K562 (cell line): ENCODE measurements around the gene PRH1. TPM values are rescaled to one million over a fixed set of nuclear protein-coding genes. Genes with fewer than 3 reads are reported as not detected.

Source experiments
- ATAC-seq: fragments of 200-7000 bp; cut with Tn5 transposase; 3 replicates; pipeline ENCODE4 v1.9.1; 2020; ENCODE audit warnings: moderate library complexity
- BruUV-seq: library from RNA; stranded (reverse); fragments of 400-500 nt; replicated peaks from 2 replicates; lab custom pipeline; 2021; lab: Mats Ljungman, UMichigan
- CTCF ChIA-PET: fragments of 300-600 bp; formaldehyde crosslinking; extraction: SDS; loops from one replicate; lab custom pipeline; 2021; ENCODE audit warnings: low intra/inter-chr PET ratio; lab: Yijun Ruan, JAX
- POLR2A ChIA-PET: fragments of 300-600, 350-650 bp; sonication (Branson Sonifier 250); formaldehyde crosslinking; extraction: SDS; loops from one replicate; lab custom pipeline; 2021; ENCODE audit warnings: antibody characterized with exemption, inconsistent platforms; lab: Yijun Ruan, JAX
- DNase-seq, 4 experiments: peaks; one replicate each; pipeline versions ENCODE4 v3.0.0 to v3.0.0-alpha.2; 2011 to 2018; ENCODE audit warnings: low spot score in 3 of 4, mixed read lengths in 3 of 4; ENCODE audit errors: extremely low read depth in 1 of 4
- FAIRE-seq: peaks from 2 replicates; lab custom pipeline; 2011; peaks lifted over from hg19 to GRCh38; lab: Jason Lieb, UNC
- H2AFZ ChIP-seq: 2 replicates; pipeline ENCODE4 v1.6.0; 2011; ENCODE audit warnings: low read depth, low read length, control low read depth, inconsistent platforms
- H3K27ac ChIP-seq: fragments of 200-600 bp; 3 replicates; pipeline ENCODE4 v1.8.0; 2011; ENCODE audit warnings: low read depth, mild to moderate bottlenecking, control low read depth, inconsistent platforms, low read length, moderate library complexity, mixed read lengths; ENCODE audit errors: extremely low read depth
- H3K27me3 ChIP-seq, 2 experiments: fragments of 300-600 bp in 1 of 2; 2 replicates in 1 of 2; 3 replicates in 1 of 2; pipeline versions ENCODE4 v1.6.0 to v1.8.0; 2011; ENCODE audit warnings: inconsistent platforms in 2 of 2, low read length in 2 of 2, mild to moderate bottlenecking in 1 of 2, mixed read lengths in 1 of 2, moderate library complexity in 1 of 2; ENCODE audit not compliant: control insufficient read depth in 2 of 2, insufficient read depth in 2 of 2
- H3K36me3 ChIP-seq: fragments of 300-600 bp; 3 replicates; pipeline ENCODE4 v1.8.0; 2011; ENCODE audit warnings: mild to moderate bottlenecking, low read length, inconsistent platforms; ENCODE audit not compliant: control insufficient read depth, insufficient read depth
- H3K4me1 ChIP-seq, 2 experiments: fragments of 200-600 bp in 1 of 2; replicated peaks in 1 of 2; 2 replicates in 1 of 2; 3 replicates in 1 of 2; pipeline versions ENCODE4 v1.5.1 to v1.8.0; 2011; ENCODE audit warnings: inconsistent platforms in 2 of 2, low read length in 2 of 2, mild to moderate bottlenecking in 1 of 2, mixed read lengths in 1 of 2, moderate library complexity in 1 of 2; ENCODE audit not compliant: control insufficient read depth in 2 of 2, insufficient read depth in 2 of 2
- H3K4me2 ChIP-seq: 2 replicates; pipeline ENCODE4 v1.6.1; 2011; ENCODE audit warnings: low read length, control low read depth, inconsistent platforms, mixed read lengths; ENCODE audit not compliant: insufficient read depth
- H3K4me3 ChIP-seq: fragments of 200-600 bp; sonication (generic), shearing (Covaris generic); 2 replicates; pipeline ENCODE4 v1.5.1; 2016; ENCODE audit warnings: control low read depth, inconsistent platforms
- H3K79me2 ChIP-seq: fragments of 200-600 bp; 3 replicates; pipeline ENCODE4 v1.8.0; 2011; ENCODE audit warnings: low read length, inconsistent platforms; ENCODE audit not compliant: control insufficient read depth, insufficient read depth
- H3K9ac ChIP-seq, 2 experiments: 2 replicates each; pipeline versions ENCODE4 v1.6.0 to v1.6.1; 2011; ENCODE audit warnings: low read depth in 2 of 2, low read length in 2 of 2, control low read depth in 1 of 2, inconsistent platforms in 1 of 2, mild to moderate bottlenecking in 1 of 2, mixed read lengths in 1 of 2; ENCODE audit not compliant: insufficient read depth in 1 of 2
- H3K9me1 ChIP-seq: one replicate; pipeline ENCODE4 v1.6.0; 2011; ENCODE audit warnings: inconsistent platforms, mild to moderate bottlenecking, low read length, moderate library complexity; ENCODE audit not compliant: control insufficient read depth, insufficient read depth
- H3K9me3 ChIP-seq: replicated peaks from 2 replicates; pipeline ENCODE4 v1.5.1; 2011; ENCODE audit warnings: low read depth, low read length, inconsistent platforms; ENCODE audit not compliant: control insufficient read depth, insufficient read depth
- H4K20me1 ChIP-seq: replicated peaks from 2 replicates; pipeline ENCODE4 v1.6.1; 2011; ENCODE audit warnings: low read length, inconsistent platforms, mixed read lengths; ENCODE audit not compliant: control insufficient read depth, insufficient read depth
- ADNP ChIP-seq: fragments of 200-800 bp; sonication (Bioruptor generic); IDR thresholded peaks from 2 replicates; pipeline ENCODE4 v1.6.1; 2016; ENCODE audit warnings: missing genetic modification characterization, missing compliant biosample characterization
- AFF1 ChIP-seq, 2 experiments: fragments of 450-650 bp; IDR thresholded peaks; 2 replicates each; pipeline ENCODE4 v1.6.1; 2018; ENCODE audit warnings: mild to moderate bottlenecking in 2 of 2, low read depth in 1 of 2; ENCODE audit not compliant: partially characterized antibody in 2 of 2
- FOXJ2 ChIP-seq: fragments of 200-800 bp; sonication (Bioruptor generic); IDR thresholded peaks from 2 replicates; pipeline ENCODE4 v1.6.1; 2016; ENCODE audit warnings: missing genetic modification characterization, missing compliant biosample characterization
- KDM4B ChIP-seq, 2 experiments: fragments of 450-650 bp in 1 of 2; sonication (generic) in 1 of 2; IDR thresholded peaks; 2 replicates each; pipeline ENCODE4 v1.6.1; 2016 to 2017; ENCODE audit warnings: borderline replicate concordance in 2 of 2, antibody characterized with exemption in 1 of 2, low read depth in 1 of 2, mild to moderate bottlenecking in 1 of 2
- LARP7 ChIP-seq: fragments of 450-650 bp; IDR thresholded peaks from 2 replicates; pipeline ENCODE4 v1.6.1; 2016
- MCM5 ChIP-seq: fragments of 450-650 bp; IDR thresholded peaks from 2 replicates; pipeline ENCODE4 v1.6.1; 2016; ENCODE audit warnings: low read depth
- NR4A1 ChIP-seq, 2 experiments: fragments of 250-450 bp in 1 of 2; fragments of 450-650 bp in 1 of 2; sonication (Bioruptor Pico) in 1 of 2; IDR thresholded peaks; 2 replicates each; pipeline versions ENCODE4 v1.4.0 to v1.6.1; 2016 to 2020; ENCODE audit warnings: mild to moderate bottlenecking in 2 of 2, missing compliant biosample characterization in 1 of 2, missing genetic modification characterization in 1 of 2, moderate library complexity in 1 of 2
- POLR2A ChIP-seq: fragments of 450-650 bp; conservative IDR thresholded peaks from 2 replicates; pipeline ENCODE4 v1.6.1; 2016
- RBBP5 ChIP-seq: fragments of 200-600 bp; sonication (generic); IDR thresholded peaks from 2 replicates; pipeline ENCODE4 v1.6.1; 2012; ENCODE audit warnings: borderline replicate concordance, mild to moderate bottlenecking, low read length, control low read depth, inconsistent platforms; ENCODE audit not compliant: insufficient read depth, poor library complexity, severe bottlenecking
- SMAD2 ChIP-seq: fragments of 150-350 bp; IDR thresholded peaks from 2 replicates; pipeline ENCODE4 v1.6.1; 2014; ENCODE audit warnings: low read depth, mild to moderate bottlenecking, low read length
- TRIM24 ChIP-seq, 2 experiments: fragments of 450-650 bp; IDR thresholded peaks; 2 replicates each; pipeline ENCODE4 v1.6.1; 2016
- XRCC4 ChIP-seq: IDR thresholded peaks from one replicate; pipeline ENCODE4 v1.6.1; 2011; ENCODE audit not compliant: insufficient read depth, insufficient read length; ENCODE audit errors: extremely low read depth
- ZEB2 ChIP-seq: fragments of 450-650 bp; IDR thresholded peaks from 2 replicates; pipeline ENCODE4 v1.6.1; 2016
- ZFPM2 ChIP-seq: fragments of 250-450 bp; sonication (Bioruptor Pico); IDR thresholded peaks from 2 replicates; pipeline ENCODE4 v1.5.1; 2022; ENCODE audit warnings: mild to moderate bottlenecking
- ZNF12 ChIP-seq: sonication (generic); formaldehyde crosslinking; IDR thresholded peaks from 2 replicates; pipeline ENCODE4 v1.4.0; 2020; ENCODE audit warnings: mild to moderate bottlenecking, missing genetic modification reagents
- ZNF445 ChIP-seq: fragments of 250-450 bp; sonication (Bioruptor Pico); IDR thresholded peaks from 2 replicates; pipeline ENCODE4 v1.4.0; 2020; ENCODE audit warnings: low read depth, mild to moderate bottlenecking, moderate library complexity
- ZNF583 ChIP-seq: fragments of 250-450 bp; sonication (Bioruptor Pico); IDR thresholded peaks from 2 replicates; pipeline ENCODE4 v1.4.0; 2020
- ZNF764 ChIP-seq: fragments of 250-450 bp; sonication (Bioruptor Pico); IDR thresholded peaks from 2 replicates; pipeline ENCODE4 v1.4.0; 2020; ENCODE audit warnings: low read depth, mild to moderate bottlenecking, moderate library complexity
- WGBS: fragments of 100-300 bp; shearing (Covaris generic); methylation state at CpG from one replicate; pipeline ENCODE4 v1.1.6; 2016; ENCODE audit warnings: low coverage, mixed read lengths; ENCODE audit not compliant: insufficient coverage; ENCODE audit errors: missing lambda C conversion rate; 5-methylcytosine and 5-hydroxymethylcytosine counted together
- in situ Hi-C: fragments of 300-500 bp; cut with MboI; formaldehyde crosslinking; loops from 4 replicates; pipeline ENCODE4 v1.15.0; 2018; ENCODE audit warnings: inconsistent platforms, mixed read lengths
- intact Hi-C: fragments of 100-400 bp; cut with micrococcal nuclease; formaldehyde crosslinking; loops from 2 replicates; pipeline ENCODE4 v1.14.2; 2022
- polyA plus RNA-seq, 8 experiments: library from polyadenylated mRNA; depleted of rRNA in 4 of 8; stranded (reverse) in 5 of 8; unstranded in 3 of 8; fragments of >200 nt; fragmentation: Nextera tagmentation in 2 of 8; fragmentation: Illumina TruSeq in 1 of 8; extraction: Ambion mirVana in 2 of 8; extraction: Trizol in 1 of 8; gene quantifications; 2 replicates each; pipeline versions ENCODE4 v1.2.1 to v1.2.3, GENCODE V29; 2011 to 2014; ENCODE audit warnings: inconsistent platforms in 1 of 8, missing spikeins in 1 of 8
- total RNA-seq, 7 experiments: library from RNA; depleted of rRNA in 6 of 7; stranded (reverse); fragments of >200 nt in 6 of 7; fragmentation: Illumina TruSeq in 2 of 7; extraction: Trizol in 2 of 7; gene quantifications; 2 replicates each; pipeline versions ENCODE4 v1.2.1 to v1.2.3, GENCODE V29; 2011 to 2021; ENCODE audit warnings: low replicate concordance in 1 of 7

The PRH1 gene
- total and polyA plus RNA-seq, 9 of the 15 experiments (the other 6 are each of a cell fraction or from before 2014, with no cell fraction given): 1.2 to 14.2 (median 6.0) TPM

DNA sequence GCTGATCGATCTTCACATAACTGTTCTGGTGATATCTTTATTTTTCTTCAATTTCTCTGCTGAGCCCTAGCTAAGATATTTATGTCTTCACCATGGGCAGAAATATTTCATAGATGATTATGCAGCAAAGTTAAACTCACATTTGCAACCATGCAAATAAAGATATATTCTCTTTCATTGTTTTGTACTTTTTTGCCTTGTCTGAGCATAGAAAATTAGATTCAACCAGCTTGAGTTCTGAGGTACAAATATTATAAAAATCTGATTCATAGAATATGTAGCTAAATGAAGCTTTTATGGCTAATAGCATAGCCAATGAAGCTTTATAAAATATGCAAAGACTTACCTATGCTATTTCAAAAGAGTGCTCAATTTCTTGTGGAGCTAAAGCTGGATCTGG is 25.4 kb upstream of the PRH1 start, which contains the start of gene TAS2R13:
TAS2R13 (minus strand) TSS at position 101 of the 400 bp plus-strand sequence. CDS start 264 bp downstream, outside the sequence.
- DNase-seq: no peak
- no peak for FAIRE-seq

More for the DNA sequence above, 25.4 kb upstream of the PRH1 start, which contains the start of gene TAS2R13:
- ChIA-PET CTCF (no interaction called here), POLR2A (no interaction called here)
- Histone ChIP-seq H3K9me3 (no peaks in the 10 kb centered on the region), H4K20me1 (no peaks in the 10 kb centered on the region), H3K4me2 (no peak within 1 kb of the TSS), H3K9ac (no peak within 1 kb of the TSS), H3K27me3 (no peaks in the 10 kb centered on the region), H3K4me1 (peaks cover 0 to 3% of the 10 kb centered on the region in 2 experiments; a peak in 2 of 5 replicates), H3K9me1 (no peaks in the 10 kb centered on the region), H3K79me2 (no peaks in the 10 kb centered on the region), H3K27ac (no peak within 1 kb of the TSS), H3K36me3 (no peaks in the 10 kb centered on the region), H2AFZ (no peak within 1 kb of the TSS), H3K4me3 (no peak within 1 kb of the TSS)
- 82% methylated on average over 1 of the region's 1 CpG for WGBS
- no peak for ATAC-seq
- in situ Hi-C loops: no loop called here
- no TSS peak for BruUV-seq
- TF ChIP-seq ADNP (no peak), ZNF764 (CRISPR knock-in tag) (no peak), ZNF12 (CRISPR knock-in tag) (no peak), XRCC4 (no peak), FOXJ2 (tag) (no peak), NR4A1 (CRISPR knock-in tag; IDR thresholded peaks at IDR 0.05) (no peak), NR4A1 (tag; IDR thresholded peaks at IDR 0.05) (no peak), MCM5 (no peak), ZFPM2 (CRISPR knock-in tag) (no peak), SMAD2 (no peak), TRIM24 (IDR thresholded peaks at IDR 0.05) (no peak), AFF1 (IDR thresholded peaks at IDR 0.05; ENCODE audit: low read depth in 1 of 2, partially characterized antibody in 2 of 2) (no peak), ZNF445 (no peak), ZNF583 (no peak), ZEB2 (no peak), POLR2A (no peak), KDM4B (IDR thresholded peaks at IDR 0.05; ENCODE audit: borderline replicate concordance in 2 of 2, low read depth in 1 of 2) (no peak), LARP7 (no peak), RBBP5 (no peak)
- intact Hi-C loops: no loop called here
